HCT116 (cell line): ENCODE measurements around the gene CENPF. TPM values are rescaled to one million over a fixed set of nuclear protein-coding genes. Genes with fewer than 3 reads are reported as not detected.

Source experiments
- ATAC-seq: fragments of 200-7000 bp; cut with Tn5 transposase; 2 replicates; pipeline ENCODE4 v1.9.1; 2020; ENCODE audit warnings: mild to moderate bottlenecking, moderate library complexity
- BruUV-seq: library from RNA; stranded (reverse); fragments of 400-500 nt; replicated peaks from 2 replicates; lab custom pipeline; 2021; lab: Mats Ljungman, UMichigan
- CTCF ChIA-PET: fragments of 300-600 bp; sonication (Branson Sonifier 250); formaldehyde crosslinking; loops from one replicate; lab custom pipeline; 2021; ENCODE audit warnings: antibody characterized with exemption; lab: Charles Lee
- POLR2A ChIA-PET: fragments of 300-600, 350-600 bp; sonication (Branson Sonifier 250); formaldehyde crosslinking; loops from one replicate; lab custom pipeline; 2021; ENCODE audit warnings: antibody characterized with exemption; lab: Charles Lee
- RAD21 ChIA-PET, 2 experiments: fragments of 300-600 bp; sonication (Branson Sonifier 250); formaldehyde crosslinking; loops; one replicate each; lab custom pipeline; 2023; ENCODE audit warnings: low total read pairs in 2 of 2; ENCODE audit not compliant: uncharacterized antibody in 2 of 2, unreplicated experiment in 2 of 2, low non-redundant PET in 1 of 2; lab: Charles Lee
- DNase-seq: peaks from one replicate; pipeline ENCODE4 v3.0.0-alpha.2; 2010; ENCODE audit warnings: low read depth, low spot score
- H2AFZ ChIP-seq: fragments of 200-600 bp; shearing (Covaris generic), sonication (generic); 2 replicates; pipeline ENCODE4 v1.6.1; 2017; ENCODE audit warnings: low read depth, mixed run types, mixed read lengths, antibody characterized with exemption, low read length; ENCODE audit not compliant: poor library complexity, severe bottlenecking
- H3K27ac ChIP-seq: 2 replicates; pipeline ENCODE4 v1.5.1; 2012; ENCODE audit warnings: low read depth, low read length
- H3K27me3 ChIP-seq: fragments of 200-600 bp; sonication (generic); 2 replicates; pipeline ENCODE4 v1.6.1; 2016; ENCODE audit warnings: mixed run types, low read length, mixed read lengths; ENCODE audit not compliant: insufficient read depth
- H3K36me3 ChIP-seq, 2 experiments: fragments of 200-500 bp in 1 of 2; fragments of 200-600 bp in 1 of 2; sonication (Bioruptor generic) in 1 of 2; sonication (generic) in 1 of 2; 2 replicates each; pipeline versions ENCODE4 v1.5.1 to v1.6.1; 2014 to 2016; ENCODE audit warnings: low read length in 2 of 2, inconsistent platforms in 1 of 2, mixed read lengths in 1 of 2, mixed run types in 1 of 2; ENCODE audit not compliant: insufficient read depth in 2 of 2, control insufficient read depth in 1 of 2
- H3K4me1 ChIP-seq, 2 experiments: fragments of 200-600 bp in 1 of 2; sonication (generic) in 1 of 2; 2 replicates each; pipeline versions ENCODE4 v1.5.1 to v1.6.1; 2012 to 2017; ENCODE audit warnings: low read length in 2 of 2, inconsistent platforms in 1 of 2, mild to moderate bottlenecking in 1 of 2, mixed read lengths in 1 of 2, mixed run types in 1 of 2, moderate library complexity in 1 of 2; ENCODE audit not compliant: insufficient read depth in 2 of 2, control insufficient read depth in 1 of 2
- H3K4me2 ChIP-seq: fragments of 200-600 bp; sonication (generic); 2 replicates; pipeline ENCODE4 v1.6.1; 2017; ENCODE audit warnings: mixed run types, low read length, mixed read lengths
- H3K4me3 ChIP-seq, 2 experiments: fragments of 200-600 bp in 1 of 2; sonication (generic) in 1 of 2; replicated peaks in 1 of 2; 2 replicates each; pipeline ENCODE4 v1.5.1; 2011 to 2016; ENCODE audit warnings: low read length in 2 of 2, control low read depth in 1 of 2, low read depth in 1 of 2, mild to moderate bottlenecking in 1 of 2, mixed read lengths in 1 of 2, mixed run types in 1 of 2
- H3K79me2 ChIP-seq: fragments of 200-600 bp; sonication (generic); 2 replicates; pipeline ENCODE4 v1.6.1; 2017; ENCODE audit warnings: mild to moderate bottlenecking, mixed run types, low read length, moderate library complexity, mixed read lengths; ENCODE audit not compliant: insufficient read depth
- H3K9ac ChIP-seq: fragments of 200-600 bp; sonication (generic); 2 replicates; pipeline ENCODE4 v1.6.1; 2016; ENCODE audit warnings: low read length, mixed read lengths
- H3K9me2 ChIP-seq: fragments of 200-600 bp; sonication (generic), shearing (Covaris generic); 2 replicates; pipeline ENCODE4 v1.6.1; 2017; ENCODE audit warnings: mixed run types, mild to moderate bottlenecking, moderate library complexity; ENCODE audit not compliant: insufficient read depth
- H3K9me3 ChIP-seq, 2 experiments: fragments of 200-500 bp in 1 of 2; fragments of 200-600 bp in 1 of 2; sonication (Bioruptor generic) in 1 of 2; sonication (generic) in 1 of 2; 2 replicates each; pipeline ENCODE4 v1.6.1; 2014 to 2017; ENCODE audit warnings: low read length in 2 of 2, mixed read lengths in 2 of 2, inconsistent platforms in 1 of 2, low read depth in 1 of 2, mild to moderate bottlenecking in 1 of 2, mixed run types in 1 of 2, moderate library complexity in 1 of 2; ENCODE audit not compliant: control insufficient read depth in 1 of 2, insufficient read depth in 1 of 2
- H4K20me1 ChIP-seq: fragments of 200-600 bp; sonication (generic), shearing (Covaris generic); 2 replicates; pipeline ENCODE4 v1.6.1; 2017; ENCODE audit warnings: mixed run types, mild to moderate bottlenecking, moderate library complexity; ENCODE audit not compliant: insufficient read depth
- CEBPB ChIP-seq: IDR thresholded peaks from 2 replicates; pipeline ENCODE4 v1.6.1; 2012; ENCODE audit warnings: low read depth
- CTCF ChIP-seq, 3 experiments: fragments of 200-600 bp in 1 of 3; sonication (generic) in 1 of 3; IDR thresholded peaks in 2 of 3; conservative IDR thresholded peaks in 1 of 3; 2 replicates each; pipeline ENCODE4 v1.5.1; 2012 to 2017; ENCODE audit warnings: low read depth in 2 of 3, low read length in 2 of 3, antibody characterized with exemption in 1 of 3, borderline replicate concordance in 1 of 3, control low read depth in 1 of 3, mild to moderate bottlenecking in 1 of 3, mixed read lengths in 1 of 3, mixed run types in 1 of 3, moderate library complexity in 1 of 3; ENCODE audit not compliant: insufficient read depth in 1 of 3
- ELF1 ChIP-seq: IDR thresholded peaks from 2 replicates; pipeline ENCODE4 v1.6.1; 2012; ENCODE audit warnings: low read depth, borderline replicate concordance
- EZH2 ChIP-seq: fragments of 200-600 bp; sonication (generic); IDR thresholded peaks from 2 replicates; pipeline ENCODE4 v1.6.1; 2017; ENCODE audit warnings: antibody characterized with exemption, mixed run types
- FOSL1 ChIP-seq: IDR thresholded peaks from 2 replicates; pipeline ENCODE4 v1.6.1; 2012; ENCODE audit warnings: low read depth
- JUND ChIP-seq: IDR thresholded peaks from 2 replicates; pipeline ENCODE4 v1.6.1; 2012
- MAX ChIP-seq: IDR thresholded peaks from 2 replicates; pipeline ENCODE4 v1.6.1; 2012
- POLR2A ChIP-seq: IDR thresholded peaks from 2 replicates; pipeline ENCODE4 v1.7.0; 2011; ENCODE audit warnings: borderline replicate concordance; ENCODE audit not compliant: insufficient read depth, insufficient read length; ENCODE audit errors: extremely low read depth
- RAD21 ChIP-seq: IDR thresholded peaks from 2 replicates; pipeline ENCODE4 v1.6.1; 2012; ENCODE audit warnings: low read depth, mild to moderate bottlenecking
- SIN3A ChIP-seq: IDR thresholded peaks from 2 replicates; pipeline ENCODE4 v1.6.1; 2012; ENCODE audit warnings: low read depth
- SP1 ChIP-seq: IDR thresholded peaks from 2 replicates; pipeline ENCODE4 v1.6.1; 2012; ENCODE audit warnings: low read depth
- SRF ChIP-seq: IDR thresholded peaks from 2 replicates; pipeline ENCODE4 v1.6.1; 2012; ENCODE audit warnings: low read depth
- TCF7L2 ChIP-seq: IDR thresholded peaks from 2 replicates; pipeline ENCODE4 v1.7.0; 2011; ENCODE audit warnings: borderline replicate concordance, inconsistent platforms; ENCODE audit not compliant: insufficient read depth, insufficient read length; ENCODE audit errors: extremely low read depth
- YY1 ChIP-seq: IDR thresholded peaks from 2 replicates; pipeline ENCODE4 v1.6.1; 2011; ENCODE audit warnings: low read length, low read depth, moderate library complexity, mild to moderate bottlenecking; ENCODE audit not compliant: insufficient replicate concordance; ENCODE audit errors: extremely low read depth
- ZNF274 ChIP-seq: fragments of 200-500 bp; sonication (Bioruptor generic); IDR thresholded peaks from 2 replicates; pipeline ENCODE4 v1.6.1; 2014; ENCODE audit warnings: mild to moderate bottlenecking, low read depth, low read length, inconsistent platforms
- intact Hi-C: fragments of 100-400 bp; cut with micrococcal nuclease; formaldehyde crosslinking; loops from 2 replicates; pipeline ENCODE4 v1.10.0; 2022
- total RNA-seq: library from RNA; stranded (reverse); gene quantifications from one replicate; pipeline ENCODE4 v1.2.1, GENCODE V29; 2021; ENCODE audit not compliant: unreplicated experiment
- TF ChIP-seq, protein P1 (sequence below): IDR thresholded peaks from 2 replicates; pipeline ENCODE4 v1.6.1; 2011; ENCODE audit warnings: mild to moderate bottlenecking, low read length, moderate library complexity; ENCODE audit not compliant: insufficient replicate concordance; ENCODE audit errors: extremely low read depth
- TF ChIP-seq, protein P2 (sequence below): IDR thresholded peaks from 2 replicates; pipeline ENCODE4 v1.6.1; 2012

The CENPF gene
- total RNA-seq, 1 experiment from 2014 or later, result 120 TPM

- no peak overlapping the region for H3K27ac ChIP-seq
- no peak overlapping the region for H3K4me2 ChIP-seq
- no peak overlapping the region for H3K9ac ChIP-seq
- POLR2A ChIA-PET, result no interaction called here
- intact Hi-C loops, result no loop called here
- no peak overlapping the region for H2AFZ ChIP-seq
- RAD21 ChIA-PET, result no interaction called here
- TF ChIP-seq RAD21, result no peak
- no peak for TF ChIP-seq ZNF274
- no peak for TF ChIP-seq SRF
- TF ChIP-seq, all 23 proteins: peak for 0
- CTCF ChIA-PET, result no interaction called here
- no peaks in the 10 kb centered on the region for H3K36me3 ChIP-seq
- H4K20me1 ChIP-seq, result no peaks in the 10 kb centered on the region
- no peaks in the 10 kb centered on the region for H3K4me1 ChIP-seq
- no peaks in the 10 kb centered on the region for H3K79me2 ChIP-seq
- no TSS peak for BruUV-seq
- no peak overlapping the region for H3K4me3 ChIP-seq
- ATAC-seq (no peak), DNase-seq (no peak)
- no peaks in the 10 kb centered on the region for H3K9me2 ChIP-seq
- no peaks in the 10 kb centered on the region for H3K9me3 ChIP-seq
- H3K27me3 ChIP-seq, result no peaks in the 10 kb centered on the region
Measured at GRCh38 chr1:214709241-214709640, 106.2 kb downstream of the CENPF start.

GRCh38 chr1:214712737-214713136, 109.7 kb downstream of the CENPF start:
- no peaks in the 10 kb centered on the region for H4K20me1 ChIP-seq
- DNase-seq, result no peak
- no peak overlapping the region for H3K9ac ChIP-seq
- H2AFZ ChIP-seq, result no peak overlapping the region
- H3K9me2 ChIP-seq, result no peaks in the 10 kb centered on the region
- no peak overlapping the region for H3K27ac ChIP-seq
- H3K4me2 ChIP-seq, result no peak overlapping the region
- no peaks in the 10 kb centered on the region for H3K27me3 ChIP-seq
- no TSS peak for BruUV-seq
- ChIA-PET RAD21 (no interaction called here), CTCF (no interaction called here), POLR2A (no interaction called here)
- no peak overlapping the region for H3K4me3 ChIP-seq
- no peaks in the 10 kb centered on the region for H3K4me1 ChIP-seq
- no peak for ATAC-seq
- intact Hi-C loops, result no loop called here
- H3K9me3 ChIP-seq, result no peaks in the 10 kb centered on the region
- no peaks in the 10 kb centered on the region for H3K79me2 ChIP-seq
- no peaks in the 10 kb centered on the region for H3K36me3 ChIP-seq
- TF ChIP-seq JUND (no peak), TCF7L2 (no peak), SRF (no peak), POLR2A (no peak), SP1 (no peak), CTCF (IDR thresholded peaks at IDR 0.05 in 2 of 3, conservative IDR thresholded peaks at IDR 0.05 in 1 of 3; ENCODE audit: borderline replicate concordance in 1 of 3, insufficient read depth in 1 of 3, low read depth in 2 of 3, low read length in 2 of 3) (no peak), CEBPB (no peak), ELF1 (no peak), MAX (no peak), YY1 (no peak), FOSL1 (no peak), EZH2 (no peak), SIN3A (no peak)
- TF ChIP-seq, protein P1, sequence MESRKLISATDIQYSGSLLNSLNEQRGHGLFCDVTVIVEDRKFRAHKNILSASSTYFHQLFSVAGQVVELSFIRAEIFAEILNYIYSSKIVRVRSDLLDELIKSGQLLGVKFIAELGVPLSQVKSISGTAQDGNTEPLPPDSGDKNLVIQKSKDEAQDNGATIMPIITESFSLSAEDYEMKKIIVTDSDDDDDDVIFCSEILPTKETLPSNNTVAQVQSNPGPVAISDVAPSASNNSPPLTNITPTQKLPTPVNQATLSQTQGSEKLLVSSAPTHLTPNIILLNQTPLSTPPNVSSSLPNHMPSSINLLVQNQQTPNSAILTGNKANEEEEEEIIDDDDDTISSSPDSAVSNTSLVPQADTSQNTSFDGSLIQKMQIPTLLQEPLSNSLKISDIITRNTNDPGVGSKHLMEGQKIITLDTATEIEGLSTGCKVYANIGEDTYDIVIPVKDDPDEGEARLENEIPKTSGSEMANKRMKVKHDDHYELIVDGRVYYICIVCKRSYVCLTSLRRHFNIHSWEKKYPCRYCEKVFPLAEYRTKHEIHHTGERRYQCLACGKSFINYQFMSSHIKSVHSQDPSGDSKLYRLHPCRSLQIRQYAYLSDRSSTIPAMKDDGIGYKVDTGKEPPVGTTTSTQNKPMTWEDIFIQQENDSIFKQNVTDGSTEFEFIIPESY, result no peak
- TF ChIP-seq, protein P2, sequence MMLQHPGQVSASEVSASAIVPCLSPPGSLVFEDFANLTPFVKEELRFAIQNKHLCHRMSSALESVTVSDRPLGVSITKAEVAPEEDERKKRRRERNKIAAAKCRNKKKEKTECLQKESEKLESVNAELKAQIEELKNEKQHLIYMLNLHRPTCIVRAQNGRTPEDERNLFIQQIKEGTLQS, result no peak
